ENCODE results near the gene STRN3. TPM values are rescaled to one million over a fixed set of nuclear protein-coding genes. Genes with fewer than 3 reads are reported as not detected.
A peak's percentile ranks its signal among the peaks of the same experiment; 100 is the strongest.
"Not testable (repeated sequence)": the region's sequence is repeated elsewhere in the genome, so short reads cannot be mapped to it uniquely, and the experiment has no call there.

STRN3 gene
- total and polyA plus RNA-seq, 5 donors = 16.8 to 57.9 (median 49.2) TPM

DNA sequence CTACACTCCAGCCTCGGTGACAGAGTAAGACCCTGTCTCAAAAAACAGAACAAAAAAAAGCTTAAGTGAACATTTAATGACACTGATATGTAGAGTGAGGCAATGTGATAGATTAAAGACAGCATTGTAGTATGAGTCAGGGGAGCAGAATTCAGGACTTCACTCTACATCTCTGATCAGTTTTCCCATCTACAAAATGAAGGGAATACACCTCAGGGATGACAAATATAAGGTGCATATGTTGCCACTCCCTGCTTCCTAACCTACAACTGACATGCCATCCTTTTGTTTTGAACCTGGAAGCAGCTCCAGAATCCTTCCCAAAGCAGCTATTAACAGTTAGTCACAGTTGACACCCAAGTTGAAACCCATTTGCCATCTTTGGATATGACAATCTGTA lies 30.9 kb upstream of the STRN3 start:
- intact Hi-C loops (cut with DNase I) = no loop called here
- 96% methylated on average over 1 of the region's 1 CpG for WGBS
- Histone ChIP-seq H3K27me3 (ENCODE audit: control insufficient read depth, insufficient read depth) (no peaks in the 10 kb centered on the region), H3K27ac (ENCODE audit: low read length) (no peak overlapping the region), H3K4me3 (ENCODE audit: low read length) (no peak overlapping the region), H3K9me3 (ENCODE audit: control insufficient read depth, low read length) (no peaks in the 10 kb centered on the region), H3K4me1 (ENCODE audit: control insufficient read depth, insufficient read depth, low read length) (peaks cover 3% of the 10 kb centered on the region)
- ATAC-seq = no peak
- no peak for DNase-seq

DNA sequence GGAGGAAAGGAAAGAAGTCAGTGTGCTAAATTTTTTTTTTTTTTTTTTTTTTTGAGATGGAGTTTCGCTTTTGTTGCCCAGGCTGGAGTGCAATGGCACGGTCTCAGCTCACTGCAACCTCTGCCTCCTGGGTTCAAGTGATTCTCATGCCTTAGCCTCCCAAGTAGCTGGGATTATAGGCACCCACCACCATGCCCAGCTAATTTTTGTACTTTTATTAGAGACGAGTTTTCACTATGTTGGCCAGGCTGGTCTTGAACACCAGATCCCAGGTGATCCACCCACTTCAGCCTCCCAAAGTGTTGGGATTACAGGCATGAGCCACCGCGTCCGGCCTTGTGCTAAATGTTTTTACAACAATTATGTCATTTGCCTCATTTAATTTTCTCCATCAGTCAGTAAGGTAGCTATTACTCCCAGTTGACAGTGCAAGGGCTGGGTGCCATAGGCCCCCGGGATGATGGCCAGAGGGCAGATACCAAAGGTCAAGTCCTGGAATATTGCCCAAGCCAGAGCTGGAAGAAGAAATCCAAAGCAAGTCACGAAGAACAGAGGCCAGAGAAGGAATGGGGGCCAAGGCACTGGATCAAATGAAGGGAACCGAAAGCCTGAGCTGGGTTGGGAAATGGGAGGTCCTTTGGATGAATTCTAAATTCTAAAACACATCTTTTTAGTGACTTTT lies 26.9 kb upstream of the STRN3 start:
- ATAC-seq (peak; percentile 80 to 83), DNase-seq (peak; percentile 76 to 90 (median 90))
- H3K9me3 ChIP-seq (ENCODE audit: control insufficient read depth, low read length); H3K27me3 ChIP-seq (ENCODE audit: control insufficient read depth, insufficient read depth); intact Hi-C loops (cut with DNase I); H3K4me1 ChIP-seq (ENCODE audit: control insufficient read depth, insufficient read depth, low read length); H3K27ac ChIP-seq (ENCODE audit: low read length); H3K4me3 ChIP-seq (ENCODE audit: low read length): not testable (repeated sequence)
- whole genome bisulfite sequencing = 51% methylated on average over 9 of the region's 9 CpGs

GRCh38 chr14:31051511-31051910 lies 25.3 kb upstream of the STRN3 start:
- Histone ChIP-seq H3K9me3 (ENCODE audit: control insufficient read depth, low read length) (no peaks in the 10 kb centered on the region), H3K4me3 (ENCODE audit: low read length) (no peak overlapping the region), H3K27me3 (ENCODE audit: control insufficient read depth, insufficient read depth) (no peaks in the 10 kb centered on the region), H3K27ac (ENCODE audit: low read length) (no peak overlapping the region), H3K4me1 (ENCODE audit: control insufficient read depth, insufficient read depth, low read length) (no peaks in the 10 kb centered on the region)
- DNase-seq (no peak), ATAC-seq (no peak)
- intact Hi-C loops (cut with DNase I) = no loop called here
- 63% methylated on average over 4 of the region's 4 CpGs for WGBS

DNA sequence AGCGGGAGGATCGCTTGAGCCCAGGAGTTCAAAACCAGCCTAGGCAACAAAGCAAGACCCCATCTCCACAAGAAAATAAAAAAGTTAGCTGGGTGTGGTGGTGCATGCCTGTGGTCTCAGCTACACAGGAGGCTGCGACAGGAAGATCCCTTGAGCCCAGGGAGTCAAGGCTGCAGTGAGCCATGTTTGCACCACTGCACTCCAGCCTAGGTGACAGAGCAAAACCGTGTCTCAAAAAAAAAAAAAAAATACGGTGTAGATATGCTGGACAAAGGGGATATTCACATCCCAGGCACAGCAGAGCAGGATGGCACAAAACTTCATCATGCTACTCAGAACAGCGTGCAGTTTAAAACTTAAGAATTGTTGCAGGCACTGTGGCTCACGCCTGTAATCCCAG lies 24.8 kb upstream of the STRN3 start:
- no peak for DNase-seq
- ATAC-seq = no peak
- Histone ChIP-seq H3K27me3 (ENCODE audit: control insufficient read depth, insufficient read depth) (no peaks in the 10 kb centered on the region), H3K4me1 (ENCODE audit: control insufficient read depth, insufficient read depth, low read length) (no peaks in the 10 kb centered on the region), H3K9me3 (ENCODE audit: control insufficient read depth, low read length) (no peaks in the 10 kb centered on the region), H3K27ac (ENCODE audit: low read length) (no peak overlapping the region), H3K4me3 (ENCODE audit: low read length) (no peak overlapping the region)
- WGBS = 92% methylated on average over 7 of the region's 7 CpGs
- intact Hi-C loops (cut with DNase I) = no loop called here

GRCh38 chr14:31047503-31047902 lies 21.3 kb upstream of the STRN3 start:
- intact Hi-C loops (cut with DNase I) = no loop called here
- Histone ChIP-seq H3K27ac (ENCODE audit: low read length) (no peak overlapping the region), H3K9me3 (ENCODE audit: control insufficient read depth, low read length) (no peaks in the 10 kb centered on the region), H3K4me3 (ENCODE audit: low read length) (no peak overlapping the region), H3K4me1 (ENCODE audit: control insufficient read depth, insufficient read depth, low read length) (no peaks in the 10 kb centered on the region), H3K27me3 (ENCODE audit: control insufficient read depth, insufficient read depth) (no peaks in the 10 kb centered on the region)
- WGBS = 94% methylated on average over 10 of the region's 10 CpGs
- no peak for ATAC-seq
- DNase-seq = peak in 1 of 3 donors; percentile 38

- no peak overlapping the region for H3K4me3 ChIP-seq (ENCODE audit: low read length)
- intact Hi-C loops (cut with DNase I) = no loop called here
- H3K27me3 ChIP-seq (ENCODE audit: control insufficient read depth, insufficient read depth) = no peaks in the 10 kb centered on the region
- no peaks in the 10 kb centered on the region for H3K4me1 ChIP-seq (ENCODE audit: control insufficient read depth, insufficient read depth, low read length)
- H3K9me3 ChIP-seq (ENCODE audit: control insufficient read depth, low read length) = no peaks in the 10 kb centered on the region
- 97% methylated on average over 7 of the region's 8 CpGs for whole genome bisulfite sequencing
- ATAC-seq (no peak), DNase-seq (no peak)
- H3K27ac ChIP-seq (ENCODE audit: low read length) = no peak overlapping the region
Observed at GRCh38 chr14:31045501-31046080, 19.4 kb upstream of the STRN3 start.

- 58% methylated on average over 3 of the region's 3 CpGs for WGBS
Observed at GRCh38 chr14:31043379-31043778, 17.2 kb upstream of the STRN3 start.

DNA sequence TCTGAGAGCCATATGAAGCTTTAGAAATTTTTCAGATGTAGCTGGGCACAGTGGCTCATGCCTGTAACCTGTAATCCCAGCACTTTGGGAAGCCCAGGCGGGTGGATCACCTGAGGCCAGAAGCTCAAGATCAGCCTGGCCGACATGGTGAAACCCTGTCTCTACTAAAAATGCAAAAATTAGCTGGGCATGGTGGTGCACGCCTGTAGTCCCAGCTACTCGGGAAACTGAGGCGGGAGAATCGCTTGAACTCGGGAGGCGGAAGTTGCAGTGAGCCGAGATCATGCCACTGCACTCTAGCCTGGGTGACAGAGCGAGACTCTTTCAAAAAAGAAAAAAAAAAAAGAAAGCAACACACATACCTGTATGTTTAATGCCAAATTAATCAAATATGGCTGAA lies 16.7 kb upstream of the STRN3 start:
- DNase-seq; ATAC-seq; H3K4me3 ChIP-seq (ENCODE audit: low read length); H3K27me3 ChIP-seq (ENCODE audit: control insufficient read depth, insufficient read depth); H3K9me3 ChIP-seq (ENCODE audit: control insufficient read depth, low read length); H3K4me1 ChIP-seq (ENCODE audit: control insufficient read depth, insufficient read depth, low read length); intact Hi-C loops (cut with DNase I); H3K27ac ChIP-seq (ENCODE audit: low read length): not testable (repeated sequence)
- 90% methylated on average over 10 of the region's 10 CpGs for WGBS

More at GRCh38 chr14:31043379-31043778, 17.2 kb upstream of the STRN3 start:
- DNase-seq = no peak
- no peaks in the 10 kb centered on the region for H3K4me1 ChIP-seq (ENCODE audit: control insufficient read depth, insufficient read depth, low read length)
- no peak for ATAC-seq
- H3K27ac ChIP-seq (ENCODE audit: low read length) = no peak overlapping the region
- H3K27me3 ChIP-seq (ENCODE audit: control insufficient read depth, insufficient read depth) = no peaks in the 10 kb centered on the region
- intact Hi-C loops (cut with DNase I) = no loop called here
- H3K9me3 ChIP-seq (ENCODE audit: control insufficient read depth, low read length) = no peaks in the 10 kb centered on the region
- H3K4me3 ChIP-seq (ENCODE audit: low read length) = no peak overlapping the region

- ATAC-seq (no peak), DNase-seq (no peak)
- Histone ChIP-seq H3K27ac (ENCODE audit: low read length) (no peak overlapping the region), H3K27me3 (ENCODE audit: control insufficient read depth, insufficient read depth) (no peaks in the 10 kb centered on the region), H3K4me3 (ENCODE audit: low read length) (no peak overlapping the region), H3K9me3 (ENCODE audit: control insufficient read depth, low read length) (no peaks in the 10 kb centered on the region), H3K4me1 (ENCODE audit: control insufficient read depth, insufficient read depth, low read length) (no peaks in the 10 kb centered on the region)
- 87% methylated on average over 1 of the region's 1 CpG for WGBS
- intact Hi-C loops (cut with DNase I) = no loop called here
Observed at GRCh38 chr14:31042300-31042699, 16.1 kb upstream of the STRN3 start.

DNA sequence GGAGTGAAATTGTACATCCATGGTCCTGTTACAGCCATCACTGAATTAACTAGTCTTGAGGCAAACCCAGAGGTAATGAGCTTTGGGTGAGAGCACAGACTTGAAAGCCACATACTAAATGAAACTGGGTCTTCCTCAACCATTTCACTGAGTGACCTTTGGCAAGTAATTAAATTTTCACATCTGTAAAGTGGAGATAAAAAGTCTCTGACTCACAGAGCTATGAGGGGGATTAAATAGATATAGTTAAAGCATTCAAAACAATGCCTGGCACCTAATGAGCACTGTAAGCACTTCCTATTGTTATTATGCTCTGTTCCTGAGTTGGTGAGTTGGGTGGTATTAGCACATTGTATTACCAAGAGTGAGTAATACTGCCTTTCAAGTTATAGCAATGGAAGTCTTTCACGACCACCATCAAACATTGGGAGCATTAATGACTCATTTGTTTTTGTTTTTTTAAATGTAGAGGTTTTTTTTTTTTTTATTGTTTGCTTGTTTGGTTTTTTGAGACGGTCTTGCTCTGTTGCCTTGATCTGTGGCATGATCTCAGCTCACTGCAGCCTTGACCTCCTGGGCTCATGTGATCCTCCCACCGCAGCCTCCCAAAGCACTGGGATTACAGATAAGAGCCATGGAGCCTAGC lies 12.5 kb upstream of the STRN3 start:
- Histone ChIP-seq H3K27ac (ENCODE audit: low read length) (peak overlapping the region; percentile 19), H3K4me3 (ENCODE audit: low read length) (no peak overlapping the region), H3K9me3 (ENCODE audit: control insufficient read depth, low read length) (no peaks in the 10 kb centered on the region), H3K4me1 (ENCODE audit: control insufficient read depth, insufficient read depth, low read length) (no peaks in the 10 kb centered on the region), H3K27me3 (ENCODE audit: control insufficient read depth, insufficient read depth) (no peaks in the 10 kb centered on the region)
- intact Hi-C loops (cut with DNase I) = no loop called here
- DNase-seq = no peak
- WGBS = 39% methylated on average over 3 of the region's 3 CpGs
- ATAC-seq = peak in 1 of 2 donors; percentile 89

DNA sequence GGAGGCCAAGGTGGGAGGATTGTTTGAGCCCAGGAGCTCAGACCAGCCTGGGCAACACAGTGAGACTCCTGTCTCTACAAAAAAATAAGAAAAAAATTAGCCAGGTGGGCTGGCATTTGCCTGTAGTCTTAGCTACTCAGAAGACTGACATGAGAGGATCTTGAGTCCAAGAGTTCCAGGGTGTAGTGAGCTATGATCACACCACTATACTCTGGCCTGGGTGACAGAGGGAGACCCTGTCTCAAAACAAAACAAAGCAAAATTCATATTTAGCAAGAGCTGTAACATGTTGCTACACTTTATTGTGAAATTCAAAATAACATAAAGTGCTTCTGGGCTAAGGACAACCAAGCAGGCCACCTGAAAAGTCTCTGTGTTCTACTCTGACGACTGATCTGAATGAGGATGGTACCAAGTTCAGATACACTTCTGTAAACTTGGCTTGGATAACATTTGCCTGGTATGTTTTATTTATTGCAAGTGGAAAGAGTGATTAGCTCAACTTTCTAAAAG lies 11.6 kb upstream of the STRN3 start:
- DNase-seq = no peak
- H3K27me3 ChIP-seq (ENCODE audit: control insufficient read depth, insufficient read depth) = no peaks in the 10 kb centered on the region
- no peak for ATAC-seq
- H3K9me3 ChIP-seq (ENCODE audit: control insufficient read depth, low read length) = no peaks in the 10 kb centered on the region
- H3K27ac ChIP-seq (ENCODE audit: low read length) = no peak overlapping the region
- H3K4me1 ChIP-seq (ENCODE audit: control insufficient read depth, insufficient read depth, low read length) = no peaks in the 10 kb centered on the region
- H3K4me3 ChIP-seq (ENCODE audit: low read length) = no peak overlapping the region
- intact Hi-C loops (cut with DNase I) = no loop called here
- WGBS = 89% methylated on average over 1 of the region's 1 CpG

All from right cardiac atrium (tissue), 5 donors.